Body of pancreas (tissue), 4 donors: ENCODE results near the gene CAPN5. TPM values are rescaled to one million over a fixed set of nuclear protein-coding genes. Genes with fewer than 3 reads are reported as not detected.

Source experiments
- ATAC-seq: fragments of 150-250 bp; one replicate; pipeline ENCODE4 v1.9.1; 2016
- DNase-seq, 4 donors: peaks; one replicate each; pipeline ENCODE4 v3.0.0-alpha.2; 2019
- H3K27ac ChIP-seq, 4 donors: fragments of 200-600 bp; sonication (generic); 1 replicate in 3 of 4; 2 replicates in 1 of 4; pipeline versions ENCODE4 v1.5.1 to v1.6.1; 2016 to 2019; ENCODE audit warnings: mild to moderate bottlenecking in 1 of 4, mixed read lengths in 1 of 4, moderate library complexity in 1 of 4
- H3K27me3 ChIP-seq, 2 donors: fragments of 200-600 bp; sonication (generic); one replicate each; pipeline ENCODE4 v1.6.0; 2016; ENCODE audit warnings: mild to moderate bottlenecking in 1 of 2
- H3K36me3 ChIP-seq, 2 donors: fragments of 200-600 bp; sonication (generic); replicated peaks in 1 of 2; 2 replicates each; pipeline ENCODE4 v1.5.1; 2016; ENCODE audit warnings: low read depth in 2 of 2; ENCODE audit not compliant: insufficient read depth in 1 of 2
- H3K4me1 ChIP-seq: fragments of 200-600 bp; sonication (generic); one replicate; pipeline ENCODE4 v1.6.0; 2016
- H3K4me3 ChIP-seq, 2 donors: fragments of 200-600 bp; sonication (generic); 1 replicate in 1 of 2; 2 replicates in 1 of 2; pipeline ENCODE4 v1.5.1; 2016 to 2019
- H3K9me3 ChIP-seq, 3 donors: fragments of 200-600 bp; sonication (generic); 1 replicate in 2 of 3; 2 replicates in 1 of 3; pipeline ENCODE4 v1.5.1; 2016
- POLR2A ChIP-seq, 3 donors: fragments of 450-650 bp; IDR thresholded peaks; one replicate each; pipeline ENCODE4 v1.6.1; 2016; ENCODE audit warnings: antibody characterized with exemption in 3 of 3, mild to moderate bottlenecking in 2 of 3
- WGBS, 2 donors: methylation state at CpG; one replicate each; pipeline ENCODE4 v1.1.5; 2017; 5-methylcytosine and 5-hydroxymethylcytosine counted together
- intact Hi-C: fragments of 100-400 bp; cut with DNase I; formaldehyde crosslinking; loops from one replicate; pipeline ENCODE4 v1.15.1; 2023
- total RNA-seq, 2 donors: library from RNA; depleted of rRNA; stranded (reverse); fragments of >200 nt; gene quantifications; one replicate each; pipeline ENCODE4 v1.1.0, GENCODE V29; 2016
- TF ChIP-seq, protein P1 (sequence below), 7 experiments: fragments of 450-650 bp in 4 of 7; fragments of 200-600 bp in 3 of 7; sonication (generic) in 3 of 7; IDR thresholded peaks; one replicate each; pipeline ENCODE4 v1.5.1; 2016 to 2019; ENCODE audit warnings: antibody characterized with exemption in 7 of 7

The CAPN5 gene
- total RNA-seq, 2 donors from 2014 or later: 7.8 to 13.8 TPM

DNA sequence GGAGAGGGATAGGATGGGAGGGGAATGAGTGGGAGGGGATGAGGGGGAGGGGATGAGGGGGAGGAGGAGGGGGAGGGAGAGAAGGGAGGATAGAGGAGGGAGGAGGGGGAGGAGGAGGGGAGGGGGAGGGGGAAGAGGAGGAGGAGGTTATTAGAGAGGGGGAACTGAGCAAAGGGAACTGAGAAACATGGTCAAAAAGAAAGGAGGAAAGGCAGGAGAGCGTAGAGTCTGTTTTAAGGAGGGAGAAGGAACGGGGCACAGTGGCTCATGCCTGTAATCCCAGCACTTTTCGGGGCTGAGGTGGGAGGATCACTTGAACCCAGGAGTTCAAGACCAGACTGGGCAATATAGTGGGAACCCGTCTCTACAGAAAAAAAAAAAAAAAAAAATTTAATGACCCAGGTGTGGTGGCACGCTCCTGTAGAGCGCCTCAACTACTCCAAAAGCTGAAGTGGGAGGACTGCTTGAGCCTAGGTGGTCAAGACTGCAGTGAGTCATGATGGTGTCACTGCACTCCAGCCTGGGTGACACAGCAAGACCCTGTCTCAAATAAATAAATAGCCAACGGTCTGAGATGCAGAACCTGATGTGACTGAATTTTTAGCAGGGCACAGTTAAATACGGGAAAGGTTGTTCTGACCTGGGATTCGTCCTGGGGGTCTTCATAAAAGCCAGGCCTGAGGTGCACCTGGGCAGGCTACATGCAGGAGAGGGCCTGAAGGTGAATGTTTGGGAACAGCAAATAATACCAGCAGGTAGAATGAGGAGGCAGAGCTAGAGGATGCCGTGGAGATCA, 28.5 kb upstream of the CAPN5 start:
- H3K36me3 ChIP-seq: no peaks in the 10 kb centered on the region
- DNase-seq: no peak
- H3K27me3 ChIP-seq: peaks cover 0 to 5% of the 10 kb centered on the region in 2 donors
- peaks cover 26% of the 10 kb centered on the region for H3K4me1 ChIP-seq
- H3K27ac ChIP-seq: no peak overlapping the region
- ATAC-seq: no peak
- intact Hi-C loops: loop anchor here (5.0 kb wide), 1 partner anchor 116 kb away; no protein-coding TSS in a partner anchor
- TF ChIP-seq, protein P1, sequence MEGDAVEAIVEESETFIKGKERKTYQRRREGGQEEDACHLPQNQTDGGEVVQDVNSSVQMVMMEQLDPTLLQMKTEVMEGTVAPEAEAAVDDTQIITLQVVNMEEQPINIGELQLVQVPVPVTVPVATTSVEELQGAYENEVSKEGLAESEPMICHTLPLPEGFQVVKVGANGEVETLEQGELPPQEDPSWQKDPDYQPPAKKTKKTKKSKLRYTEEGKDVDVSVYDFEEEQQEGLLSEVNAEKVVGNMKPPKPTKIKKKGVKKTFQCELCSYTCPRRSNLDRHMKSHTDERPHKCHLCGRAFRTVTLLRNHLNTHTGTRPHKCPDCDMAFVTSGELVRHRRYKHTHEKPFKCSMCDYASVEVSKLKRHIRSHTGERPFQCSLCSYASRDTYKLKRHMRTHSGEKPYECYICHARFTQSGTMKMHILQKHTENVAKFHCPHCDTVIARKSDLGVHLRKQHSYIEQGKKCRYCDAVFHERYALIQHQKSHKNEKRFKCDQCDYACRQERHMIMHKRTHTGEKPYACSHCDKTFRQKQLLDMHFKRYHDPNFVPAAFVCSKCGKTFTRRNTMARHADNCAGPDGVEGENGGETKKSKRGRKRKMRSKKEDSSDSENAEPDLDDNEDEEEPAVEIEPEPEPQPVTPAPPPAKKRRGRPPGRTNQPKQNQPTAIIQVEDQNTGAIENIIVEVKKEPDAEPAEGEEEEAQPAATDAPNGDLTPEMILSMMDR (IDR thresholded peaks at IDR 0.05): no peak
- TF ChIP-seq POLR2A (IDR thresholded peaks at IDR 0.05): no peak
- no peak overlapping the region for H3K4me3 ChIP-seq
- 76 to 82% methylated on average over 10 of the region's 10 CpGs for WGBS, 2 donors
- no peaks in the 10 kb centered on the region for H3K9me3 ChIP-seq

- H3K4me3 ChIP-seq: no peak overlapping the region
- DNase-seq (no peak), ATAC-seq (no peak)
- peaks cover 0 to 5% of the 10 kb centered on the region in 2 donors for H3K27me3 ChIP-seq
- 63 to 74% methylated on average over 16 of the region's 16 CpGs for WGBS, 2 donors
- H3K27ac ChIP-seq: no peak overlapping the region
- intact Hi-C loops: loop anchor here (5.0 kb wide), 1 partner anchor 117 kb away; no protein-coding TSS in a partner anchor
- no peaks in the 10 kb centered on the region for H3K36me3 ChIP-seq
- no peaks in the 10 kb centered on the region for H3K9me3 ChIP-seq
- peaks cover 26% of the 10 kb centered on the region for H3K4me1 ChIP-seq
- TF ChIP-seq POLR2A (IDR thresholded peaks at IDR 0.05): no peak
- TF ChIP-seq, protein P1 (IDR thresholded peaks at IDR 0.05): no peak
Measured at GRCh38 chr11:77038825-77039326, 27.9 kb upstream of the CAPN5 start.

- H3K9me3 ChIP-seq: no peaks in the 10 kb centered on the region
- intact Hi-C loops: loop anchor here (5.0 to 10.0 kb wide), 2 partner anchors 117 to 305 kb away; no protein-coding TSS in a partner anchor
- H3K4me1 ChIP-seq: peaks cover 26% of the 10 kb centered on the region
- H3K36me3 ChIP-seq: no peaks in the 10 kb centered on the region
- H3K27me3 ChIP-seq: peaks cover 0 to 5% of the 10 kb centered on the region in 2 donors
- no peak overlapping the region for H3K27ac ChIP-seq
- TF ChIP-seq, protein P1 (IDR thresholded peaks at IDR 0.05): peak; percentile 26 to 57 (median 45)
- no peak for TF ChIP-seq POLR2A (IDR thresholded peaks at IDR 0.05)
- H3K4me3 ChIP-seq: no peak overlapping the region
- peak; percentile 52 for ATAC-seq
- DNase-seq: peak; percentile 44 to 70 (median 53)
- 13 to 32% methylated on average over 4 to 101 of the region's 109 CpGs for WGBS, 2 donors
Measured at GRCh38 chr11:77039491-77040400, 27.0 kb upstream of the CAPN5 start.

DNA sequence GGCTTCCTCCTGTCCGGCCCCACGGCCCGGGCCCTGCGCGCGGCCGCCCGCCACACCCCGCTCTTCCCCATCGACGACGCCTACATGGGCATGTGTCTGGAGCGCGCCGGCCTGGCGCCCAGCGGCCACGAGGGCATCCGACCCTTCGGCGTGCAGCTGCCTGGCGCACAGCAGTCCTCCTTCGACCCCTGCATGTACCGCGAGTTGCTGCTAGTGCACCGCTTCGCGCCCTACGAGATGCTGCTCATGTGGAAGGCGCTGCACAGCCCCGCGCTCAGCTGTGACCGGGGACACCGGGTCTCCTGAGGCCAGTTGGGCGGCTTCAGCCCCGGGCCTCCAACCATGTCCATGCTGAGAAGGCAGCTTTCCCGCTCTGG, 26.4 kb upstream of the CAPN5 start:
- no peak overlapping the region for H3K27ac ChIP-seq
- H3K9me3 ChIP-seq: no peaks in the 10 kb centered on the region
- WGBS, 2 donors: 77 to 87% methylated on average over 19 to 26 of the region's 37 CpGs
- no peak for TF ChIP-seq POLR2A (IDR thresholded peaks at IDR 0.05)
- TF ChIP-seq, protein P1 (IDR thresholded peaks at IDR 0.05): no peak
- intact Hi-C loops: loop anchor here (10.0 kb wide), 1 partner anchor 306 kb away; no protein-coding TSS in a partner anchor
- peaks cover 0 to 5% of the 10 kb centered on the region in 2 donors for H3K27me3 ChIP-seq
- ATAC-seq (no peak), DNase-seq (no peak)
- H3K4me1 ChIP-seq: peaks cover 25% of the 10 kb centered on the region
- H3K4me3 ChIP-seq: no peak overlapping the region
- no peaks in the 10 kb centered on the region for H3K36me3 ChIP-seq
